Lung (tissue), 12 donors: ENCODE data around the gene PLCB4. TPM values are rescaled to one million over a fixed set of nuclear protein-coding genes. Genes with fewer than 3 reads are reported as not detected.

Source experiments
- ATAC-seq: fragments of 200-7000 bp; cut with Tn5 transposase; one replicate; pipeline ENCODE4 v1.9.1; 2020; ENCODE audit warnings: moderate number of reproducible peaks; ENCODE audit not compliant: insufficient read depth, low FRiP score
- DNase-seq, 3 donors: peaks; one replicate each; pipeline ENCODE4 v3.0.0-alpha.2; 2013 to 2017
- H3K27ac ChIP-seq, 2 donors: one replicate each; pipeline ENCODE4 v1.5.1; 2013; ENCODE audit warnings: mild to moderate bottlenecking in 2 of 2, moderate library complexity in 2 of 2, control low read depth in 1 of 2, inconsistent platforms in 1 of 2, low read depth in 1 of 2, low read length in 1 of 2
- H3K27me3 ChIP-seq, 3 donors: one replicate each; pipeline ENCODE4 v1.5.1; 2013; ENCODE audit warnings: low read length in 2 of 3; ENCODE audit not compliant: control insufficient read depth in 3 of 3, insufficient read depth in 3 of 3
- H3K36me3 ChIP-seq, 4 donors: one replicate each; pipeline ENCODE4 v1.5.1; 2013; ENCODE audit warnings: low read length in 4 of 4, mild to moderate bottlenecking in 1 of 4, moderate library complexity in 1 of 4; ENCODE audit not compliant: control insufficient read depth in 4 of 4, insufficient read depth in 4 of 4
- H3K4me1 ChIP-seq, 5 donors: one replicate each; pipeline ENCODE4 v1.5.1; 2013; ENCODE audit warnings: low read length in 5 of 5, mild to moderate bottlenecking in 2 of 5, moderate library complexity in 1 of 5; ENCODE audit not compliant: control insufficient read depth in 5 of 5, insufficient read depth in 5 of 5
- H3K4me3 ChIP-seq: one replicate; pipeline ENCODE4 v1.5.1; 2013; ENCODE audit warnings: mild to moderate bottlenecking, control low read depth, moderate library complexity
- H3K9ac ChIP-seq, 2 donors: one replicate each; pipeline ENCODE4 v1.5.1; 2013; ENCODE audit warnings: low read length in 2 of 2, control low read depth in 1 of 2; ENCODE audit not compliant: insufficient read depth in 1 of 2
- H3K9me3 ChIP-seq, 4 donors: one replicate each; pipeline ENCODE4 v1.5.1; 2013; ENCODE audit warnings: low read length in 3 of 4, mild to moderate bottlenecking in 1 of 4, moderate library complexity in 1 of 4; ENCODE audit not compliant: control insufficient read depth in 4 of 4, insufficient read depth in 3 of 4
- WGBS, 2 donors: extraction: QIAGEN DNeasy Blood & Tissue Kit; methylation state at CpG; one replicate each; pipeline ENCODE4 v1.1.7; 2013; 5-methylcytosine and 5-hydroxymethylcytosine counted together
- polyA plus RNA-seq, 2 donors: library from polyadenylated mRNA; stranded (reverse); fragments of 200-250 nt; gene quantifications; one replicate each; pipeline ENCODE4 v1.2.1, GENCODE V29; 2013
- total RNA-seq, 2 donors: library from RNA; depleted of rRNA in 1 of 2; stranded (reverse); fragments of >200 nt in 1 of 2; gene quantifications; one replicate each; pipeline ENCODE4 v1.2.1, GENCODE V29; 2014 to 2021
- TF ChIP-seq, protein P1 (sequence below): IDR thresholded peaks from 2 replicates; pipeline ENCODE4 v1.5.1; 2012; ENCODE audit warnings: mild to moderate bottlenecking; ENCODE audit errors: control extremely low read depth, extremely low read depth
- donor health status: control.
- donor health status: control.
- donor health status: Bipolar disorder and iron deficiency.
- donor health status: healthy.
- donor health status: DM: yes; HTN: yes; CAD: no.

The PLCB4 gene
- total and polyA plus RNA-seq, 4 donors: 2.1 to 18.6 (median 5.6) TPM

DNA sequence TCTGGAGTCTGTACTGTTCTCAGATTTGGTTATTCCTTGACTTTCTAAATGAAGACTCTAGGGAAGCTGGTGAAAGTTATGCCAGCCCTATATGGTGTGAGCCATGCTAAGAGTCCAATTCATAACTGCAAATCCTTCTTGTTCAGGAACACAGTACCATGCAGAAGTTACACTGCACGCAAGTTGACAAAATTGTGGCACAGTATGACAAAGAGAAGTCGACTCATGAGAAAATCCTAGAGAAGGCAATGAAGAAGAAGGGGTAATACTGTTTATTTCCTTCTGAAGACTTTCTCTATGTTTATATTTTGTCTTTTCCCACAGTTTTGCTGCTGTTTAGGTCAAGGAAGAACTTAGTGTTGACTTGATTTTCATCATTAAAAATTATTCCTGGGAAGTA is 384.3 kb downstream of the PLCB4 start:
- DNase-seq (no peak), ATAC-seq (no peak)
- H3K4me3 ChIP-seq: no peak overlapping the region
- H3K27ac ChIP-seq: no peak overlapping the region
- peaks cover 0 to 15% (median under 1%) of the 10 kb centered on the region in 4 donors for H3K36me3 ChIP-seq
- no peaks in the 10 kb centered on the region for H3K4me1 ChIP-seq
- H3K9me3 ChIP-seq: no peaks in the 10 kb centered on the region
- no peak overlapping the region for H3K9ac ChIP-seq
- H3K27me3 ChIP-seq: no peaks in the 10 kb centered on the region
- WGBS, 2 donors: 94 to 95% methylated on average over 2 of the region's 2 CpGs
- TF ChIP-seq, protein P1, sequence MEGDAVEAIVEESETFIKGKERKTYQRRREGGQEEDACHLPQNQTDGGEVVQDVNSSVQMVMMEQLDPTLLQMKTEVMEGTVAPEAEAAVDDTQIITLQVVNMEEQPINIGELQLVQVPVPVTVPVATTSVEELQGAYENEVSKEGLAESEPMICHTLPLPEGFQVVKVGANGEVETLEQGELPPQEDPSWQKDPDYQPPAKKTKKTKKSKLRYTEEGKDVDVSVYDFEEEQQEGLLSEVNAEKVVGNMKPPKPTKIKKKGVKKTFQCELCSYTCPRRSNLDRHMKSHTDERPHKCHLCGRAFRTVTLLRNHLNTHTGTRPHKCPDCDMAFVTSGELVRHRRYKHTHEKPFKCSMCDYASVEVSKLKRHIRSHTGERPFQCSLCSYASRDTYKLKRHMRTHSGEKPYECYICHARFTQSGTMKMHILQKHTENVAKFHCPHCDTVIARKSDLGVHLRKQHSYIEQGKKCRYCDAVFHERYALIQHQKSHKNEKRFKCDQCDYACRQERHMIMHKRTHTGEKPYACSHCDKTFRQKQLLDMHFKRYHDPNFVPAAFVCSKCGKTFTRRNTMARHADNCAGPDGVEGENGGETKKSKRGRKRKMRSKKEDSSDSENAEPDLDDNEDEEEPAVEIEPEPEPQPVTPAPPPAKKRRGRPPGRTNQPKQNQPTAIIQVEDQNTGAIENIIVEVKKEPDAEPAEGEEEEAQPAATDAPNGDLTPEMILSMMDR: no peak

DNA sequence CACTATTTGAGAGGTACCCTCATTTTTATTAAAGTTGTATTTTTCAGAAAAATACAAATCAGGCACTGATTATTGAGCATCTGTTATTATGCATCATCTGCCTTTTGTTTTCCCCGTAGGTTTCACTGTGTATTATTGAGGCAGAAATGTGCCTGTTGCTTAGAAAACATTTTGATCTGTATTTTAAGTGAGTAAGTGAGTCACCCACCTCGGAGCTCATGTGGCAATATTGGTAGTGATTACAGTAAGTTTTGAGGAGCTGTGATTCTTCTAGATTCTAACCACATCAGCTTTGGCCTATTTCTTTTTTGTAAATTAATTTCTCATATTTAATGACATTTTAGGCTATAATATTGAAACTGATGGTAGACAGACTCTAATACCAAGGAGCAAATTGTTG is 385.9 kb downstream of the PLCB4 start:
- Histone ChIP-seq H3K9ac (no peak overlapping the region), H3K9me3 (no peaks in the 10 kb centered on the region), H3K4me3 (no peak overlapping the region), H3K36me3 (peaks cover 0 to 19% (median under 1%) of the 10 kb centered on the region in 4 donors), H3K4me1 (peaks cover 0 to 3% (median 0%) of the 10 kb centered on the region in 5 donors), H3K27me3 (no peaks in the 10 kb centered on the region), H3K27ac (no peak overlapping the region)
- DNase-seq (no peak), ATAC-seq (no peak)
- TF ChIP-seq, protein P1: no peak
- WGBS, 2 donors: 69 to 75% methylated on average over 2 of the region's 2 CpGs

DNA sequence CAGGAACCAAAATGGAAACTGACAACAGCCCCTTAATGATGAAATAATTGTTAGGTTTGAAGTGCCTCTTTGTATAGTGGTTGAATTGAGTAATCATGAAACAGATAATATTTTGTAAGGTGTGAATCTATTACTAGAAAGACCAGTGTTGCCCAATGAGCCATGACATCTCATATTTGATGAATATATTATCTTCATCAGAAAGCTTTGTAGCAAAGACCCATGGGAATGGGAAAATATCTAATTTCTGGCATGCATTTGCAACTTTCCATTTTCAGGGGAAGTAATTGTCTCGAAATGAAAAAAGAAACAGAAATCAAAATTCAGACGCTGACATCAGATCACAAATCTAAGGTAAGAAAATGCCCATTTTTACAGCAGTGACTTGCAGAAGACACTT is 388.2 kb downstream of the PLCB4 start:
- Histone ChIP-seq H3K27me3 (no peaks in the 10 kb centered on the region), H3K4me1 (peaks cover 0 to 6% (median 2%) of the 10 kb centered on the region in 5 donors), H3K4me3 (no peak overlapping the region), H3K9me3 (peaks cover 0 to 2% (median 0%) of the 10 kb centered on the region in 4 donors), H3K36me3 (peaks cover 0 to 20% (median under 1%) of the 10 kb centered on the region in 4 donors), H3K9ac (no peak overlapping the region), H3K27ac (no peak overlapping the region)
- TF ChIP-seq, protein P1: no peak
- DNase-seq (no peak), ATAC-seq (no peak)
- 80 to 84% methylated on average over 2 of the region's 2 CpGs for WGBS, 2 donors
